IPS-11a (cell line): ENCODE results near the gene RPS6KL1.

Experiments used
- H3K4me3 ChIP-seq: one replicate; pipeline ENCODE4 v1.5.1; 2013; ENCODE audit warnings: low read depth, low read length, control low read depth

Gene RPS6KL1

GRCh38 chr14:74922752-74923401 lies at the start of gene RPS6KL1:
Gene RPS6KL1, minus strand, starts transcription at chr14:74923260. Its CDS starts 1,719 bp downstream, at chr14:74921541.
- peak within 1 kb of the TSS; percentile 85 for H3K4me3 ChIP-seq

GRCh38 chr14:74968811-74969210 lies 45.8 kb upstream of the RPS6KL1 start:
- H3K4me3 ChIP-seq: no peak overlapping the region

GRCh38 chr14:74965486-74966153 lies 42.6 kb upstream of the RPS6KL1 start:
- no peak overlapping the region for H3K4me3 ChIP-seq

DNA sequence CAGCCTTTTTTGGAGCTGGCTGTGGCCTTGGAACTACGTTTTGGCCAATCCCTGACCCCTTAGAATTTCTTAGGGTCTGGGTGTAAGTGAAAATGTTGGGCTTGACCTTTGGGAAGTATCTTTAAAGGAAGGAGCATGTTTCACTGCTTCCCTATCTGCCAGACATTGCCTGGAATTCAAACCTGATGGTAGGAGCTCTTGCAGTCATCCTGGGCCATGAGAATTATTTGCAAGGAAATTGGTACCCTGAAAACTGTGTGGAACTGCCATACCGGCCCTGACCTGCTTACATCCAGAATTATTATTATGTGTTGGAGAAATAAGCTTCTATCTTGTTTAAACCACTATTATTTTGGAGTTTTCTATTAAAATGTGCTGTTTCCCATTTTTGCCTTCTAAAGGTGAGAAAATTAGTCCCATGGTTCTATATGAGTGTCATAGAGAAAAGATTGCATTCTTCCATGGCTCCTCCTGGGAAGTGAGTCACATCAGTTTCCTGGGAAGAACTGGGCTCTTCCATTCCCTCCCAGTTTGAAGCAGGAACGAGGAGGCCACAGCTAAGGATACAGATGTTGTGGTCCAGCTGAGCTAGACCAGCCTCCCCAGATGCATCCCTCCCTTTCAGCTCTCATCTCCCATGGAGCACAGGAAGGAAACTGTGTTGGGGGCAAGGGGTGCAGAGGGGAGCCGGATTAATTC lies 41.9 kb upstream of the RPS6KL1 start:
- H3K4me3 ChIP-seq: no peak overlapping the region

GRCh38 chr14:74963705-74964271 lies 40.7 kb upstream of the RPS6KL1 start:
- H3K4me3 ChIP-seq: no peak overlapping the region

DNA sequence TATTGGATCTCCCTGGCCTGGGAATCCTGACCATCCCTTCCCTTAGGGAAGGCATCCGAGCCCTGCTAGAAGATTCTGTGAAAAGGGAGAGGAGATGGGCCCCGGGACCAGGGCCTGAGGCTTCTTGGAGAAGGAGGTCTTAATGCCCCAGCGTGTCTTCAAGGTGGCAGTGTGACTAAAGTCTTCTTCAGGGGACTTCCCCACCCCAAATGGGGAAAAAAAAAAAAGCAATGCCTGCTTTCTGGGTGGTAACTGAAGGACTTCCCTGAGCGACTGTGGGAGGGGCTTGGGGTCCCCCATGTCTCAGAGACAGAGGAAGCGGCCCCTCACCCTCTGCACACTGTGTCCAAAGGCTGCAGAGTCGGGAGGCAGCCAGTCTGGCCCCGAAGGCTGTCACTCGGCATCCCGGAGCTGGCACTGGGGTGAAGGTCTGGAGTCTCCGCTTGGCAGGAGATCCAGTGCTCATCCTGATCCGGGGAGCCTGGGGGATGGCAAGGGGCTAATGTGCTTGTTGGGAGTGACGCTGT lies 40.2 kb upstream of the RPS6KL1 start:
- H3K4me3 ChIP-seq: no peak overlapping the region

- no peak overlapping the region for H3K4me3 ChIP-seq
These were observed 39.4 kb upstream of the RPS6KL1 start for GRCh38 chr14:74962493-74962892.

DNA sequence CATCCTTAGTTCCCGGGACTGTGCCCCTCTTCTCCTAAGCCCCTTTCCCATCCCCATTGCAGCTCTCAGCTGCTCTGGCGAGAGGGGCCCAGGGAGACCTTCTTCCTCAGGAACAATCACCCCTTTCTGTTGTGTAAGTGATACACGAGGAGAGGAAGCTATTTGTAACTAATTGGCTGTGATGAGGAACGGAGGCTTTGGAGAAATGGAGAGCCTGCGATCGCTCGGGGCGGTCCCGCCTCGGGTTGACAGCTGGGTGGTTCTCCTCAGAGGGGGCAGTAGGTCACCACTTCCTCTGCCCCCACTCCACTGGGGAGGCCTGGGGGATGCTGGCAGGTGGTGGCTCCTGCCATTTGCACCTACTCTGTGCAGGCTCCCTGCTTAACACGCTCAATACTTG lies 39.0 kb upstream of the RPS6KL1 start:
- H3K4me3 ChIP-seq: no peak overlapping the region

DNA sequence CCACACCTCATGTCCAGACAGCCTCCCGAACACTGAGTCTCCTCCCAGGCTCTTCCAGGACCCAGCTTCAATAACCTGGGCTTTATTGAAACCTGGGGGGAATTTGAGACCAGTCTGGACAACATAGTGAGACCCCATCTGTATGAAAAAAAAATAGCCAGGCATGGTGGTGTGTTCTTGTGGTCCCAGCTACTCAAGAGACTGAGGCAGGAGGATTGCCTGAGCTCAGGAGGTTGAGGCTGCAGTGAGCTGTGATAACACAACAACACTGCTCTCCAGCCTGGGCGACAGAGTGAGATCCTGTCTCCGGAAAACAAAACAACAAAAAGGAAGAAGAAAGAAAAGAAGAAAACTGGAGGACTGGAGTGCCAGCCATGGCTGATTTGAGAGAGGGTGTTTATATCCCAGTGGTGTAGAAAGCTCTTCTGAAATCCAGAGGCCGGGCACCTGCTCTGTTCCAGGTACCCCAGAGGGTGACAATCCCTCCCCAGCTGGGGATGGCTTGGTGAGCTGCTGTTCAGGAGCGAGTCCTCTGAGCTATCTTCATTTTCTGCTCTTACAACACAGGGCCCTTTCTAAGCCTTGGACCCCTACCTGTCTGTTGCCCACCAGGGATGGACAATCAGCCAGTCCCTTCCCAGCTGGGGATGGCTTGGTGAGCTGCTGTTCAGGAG lies 38.3 kb upstream of the RPS6KL1 start:
- H3K4me3 ChIP-seq: no peak overlapping the region

- no peak overlapping the region for H3K4me3 ChIP-seq
These were observed 37.7 kb upstream of the RPS6KL1 start for GRCh38 chr14:74960736-74961135.

DNA sequence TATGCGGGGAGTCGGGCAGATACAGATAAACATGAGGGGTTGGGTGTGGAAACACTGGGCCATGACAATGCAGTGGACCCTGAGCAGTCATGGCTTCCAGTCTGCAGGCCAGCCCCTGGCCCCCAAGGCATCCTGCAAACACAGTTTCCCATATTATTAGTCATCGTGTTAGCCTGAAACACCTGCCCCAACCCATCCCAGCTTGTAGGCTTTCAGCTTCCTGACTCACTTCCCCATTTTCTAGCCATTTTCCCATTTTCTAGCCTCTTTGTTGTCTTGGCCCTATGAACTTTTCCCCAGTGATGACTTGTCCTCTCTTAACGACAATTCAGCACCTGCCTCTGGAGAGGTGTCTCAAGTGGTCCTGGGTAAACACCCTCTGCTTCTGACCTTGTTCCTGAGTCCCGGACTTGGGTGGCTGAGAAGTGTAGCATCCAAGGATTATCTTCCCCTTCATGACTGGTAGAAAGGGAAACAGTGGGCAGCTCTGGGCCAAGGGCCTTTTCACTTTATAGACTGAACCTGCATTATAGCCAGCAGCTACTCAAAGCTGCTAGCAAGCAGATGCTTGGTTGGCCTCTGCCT lies 36.6 kb upstream of the RPS6KL1 start:
- no peak overlapping the region for H3K4me3 ChIP-seq

- H3K4me3 ChIP-seq: no peak overlapping the region
These were observed 33.4 kb upstream of the RPS6KL1 start for GRCh38 chr14:74956280-74957072.

- peak overlapping the region; percentile 47 for H3K4me3 ChIP-seq
These were observed 32.9 kb upstream of the RPS6KL1 start for GRCh38 chr14:74956027-74956279.

GRCh38 chr14:74955229-74956026 lies 32.4 kb upstream of the RPS6KL1 start, which contains the start of gene PGF:
Gene PGF, minus strand, starts transcription at chr14:74955597. Its CDS starts 355 bp downstream, at chr14:74955242.
- peak within 1 kb of the TSS; percentile 47 for H3K4me3 ChIP-seq

DNA sequence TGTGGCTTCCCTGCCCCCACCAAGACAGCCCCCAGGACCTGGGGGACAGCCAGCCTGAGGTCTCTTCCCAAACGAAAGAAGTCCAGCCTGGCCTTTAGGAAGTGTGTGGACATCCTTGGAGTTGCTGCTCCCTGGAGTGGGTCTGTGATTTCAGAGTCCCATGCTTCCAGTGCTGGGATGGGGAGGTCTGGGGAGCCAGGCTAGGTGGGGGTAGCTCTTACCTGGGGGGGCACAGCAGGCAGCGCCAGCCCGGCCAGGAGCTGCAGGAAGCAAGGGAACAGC lies 31.8 kb upstream of the RPS6KL1 start:
- H3K4me3 ChIP-seq: peak overlapping the region; percentile 47

GRCh38 chr14:74954232-74954946 lies 31.3 kb upstream of the RPS6KL1 start:
- H3K4me3 ChIP-seq: no peak overlapping the region

DNA sequence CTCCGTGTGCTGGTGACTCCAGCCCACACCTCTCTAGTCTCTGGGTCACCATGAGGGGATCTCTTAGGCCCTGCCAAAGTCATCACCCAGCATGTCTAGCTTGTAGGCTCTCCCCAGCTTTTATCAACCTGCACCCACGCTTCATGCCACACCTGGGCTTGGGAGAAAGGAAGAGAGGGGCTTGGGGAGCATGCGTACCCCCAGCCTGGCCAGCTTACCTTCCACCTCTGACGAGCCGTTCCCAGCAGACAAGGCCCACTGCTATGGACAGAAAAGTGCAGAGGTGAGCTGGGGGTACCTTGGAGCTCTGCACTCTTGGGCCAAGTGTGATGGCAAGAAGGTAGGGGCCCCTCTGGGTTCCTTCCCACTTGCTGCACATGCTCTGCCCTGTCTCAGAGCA lies 30.6 kb upstream of the RPS6KL1 start:
- H3K4me3 ChIP-seq: no peak overlapping the region

GRCh38 chr14:74952697-74953484 lies 29.8 kb upstream of the RPS6KL1 start:
- H3K4me3 ChIP-seq: no peak overlapping the region
